HepG2 (cell line): ENCODE measurements around the gene UCP3. TPM values are rescaled to one million over a fixed set of nuclear protein-coding genes. Genes with fewer than 3 reads are reported as not detected.
A peak's percentile ranks its signal among the peaks of the same experiment; 100 is the strongest.

Experiments used
- AGO2 ChIP-seq: fragments of 200-400 bp; formaldehyde crosslinking; optimal IDR thresholded peaks from 2 replicates; pipeline ENCODE3; 2017; ENCODE audit warnings: mild to moderate bottlenecking, low read depth, low read length, moderate library complexity
- FOSL2 ChIP-seq: sonication (generic); formaldehyde crosslinking; IDR thresholded peaks from 2 replicates; pipeline ENCODE4 v1.4.0; 2020; ENCODE audit warnings: missing genetic modification reagents
- FOXA3 ChIP-seq: IDR thresholded peaks from 2 replicates; pipeline ENCODE4 v1.6.1; 2016; ENCODE audit warnings: missing genetic modification reagents, missing compliant biosample characterization
- GATAD2A ChIP-seq: IDR thresholded peaks from 2 replicates; pipeline ENCODE4 v1.6.1; 2016
- HOXA9 ChIP-seq: sonication (generic); formaldehyde crosslinking; IDR thresholded peaks from 2 replicates; pipeline ENCODE4 v1.8.1; 2022; ENCODE audit warnings: missing genetic modification reagents, mild to moderate bottlenecking, moderate library complexity, borderline replicate concordance
- MAFG ChIP-seq: sonication (generic); formaldehyde crosslinking; IDR thresholded peaks from 2 replicates; pipeline ENCODE4 v1.5.1; 2020; ENCODE audit warnings: mild to moderate bottlenecking, missing genetic modification reagents
- MEIS1 ChIP-seq: sonication (generic); formaldehyde crosslinking; IDR thresholded peaks from 2 replicates; pipeline ENCODE4 v1.9.0; 2021; ENCODE audit warnings: mild to moderate bottlenecking, missing genetic modification reagents, moderate library complexity, borderline replicate concordance
- MYPOP ChIP-seq: sonication (generic); formaldehyde crosslinking; IDR thresholded peaks from 2 replicates; pipeline ENCODE4 v1.8.1; 2023; ENCODE audit warnings: mild to moderate bottlenecking, moderate library complexity, missing genetic modification reagents
- NBN ChIP-seq: fragments of 450-650 bp; conservative IDR thresholded peaks from 2 replicates; pipeline ENCODE4 v1.6.1; 2017
- NFIB ChIP-seq: sonication (generic); formaldehyde crosslinking; IDR thresholded peaks from 2 replicates; pipeline ENCODE4 v1.9.0; 2021; ENCODE audit warnings: missing genetic modification reagents, mild to moderate bottlenecking, borderline replicate concordance
- PRMT3 ChIP-seq: sonication (generic); formaldehyde crosslinking; IDR thresholded peaks from 2 replicates; pipeline ENCODE4 v1.8.1; 2022; ENCODE audit warnings: low read depth, mild to moderate bottlenecking, moderate library complexity, missing genetic modification reagents, borderline replicate concordance
- RARG ChIP-seq: sonication (generic); formaldehyde crosslinking; IDR thresholded peaks from 2 replicates; pipeline ENCODE4 v1.4.0; 2020; ENCODE audit warnings: low read depth, mild to moderate bottlenecking, missing genetic modification reagents
- RERE ChIP-seq: IDR thresholded peaks from 2 replicates; pipeline ENCODE4 v1.6.1; 2016; ENCODE audit warnings: low read depth, missing genetic modification reagents, missing compliant biosample characterization
- REXO4 ChIP-seq: sonication (generic); formaldehyde crosslinking; IDR thresholded peaks from 2 replicates; pipeline ENCODE4 v1.8.0; 2022; ENCODE audit warnings: missing genetic modification reagents, mild to moderate bottlenecking, borderline replicate concordance
- SAP130 ChIP-seq: IDR thresholded peaks from 2 replicates; pipeline ENCODE4 v1.6.1; 2016; ENCODE audit warnings: low read depth
- SIN3B ChIP-seq: fragments of 150-350 bp; IDR thresholded peaks from 2 replicates; pipeline ENCODE4 v1.6.1; 2014; ENCODE audit warnings: low read length
- SRSF9 ChIP-seq: fragments of 200-400 bp; formaldehyde crosslinking; IDR thresholded peaks from 2 replicates; pipeline ENCODE4 v1.6.1; 2018; ENCODE audit warnings: borderline replicate concordance, mild to moderate bottlenecking, low read depth, low read length; ENCODE audit not compliant: insufficient read depth, poor library complexity, severe bottlenecking
- YEATS4 ChIP-seq: sonication (generic); formaldehyde crosslinking; IDR thresholded peaks from 2 replicates; pipeline ENCODE4 v1.4.0; 2020; ENCODE audit warnings: missing genetic modification reagents, borderline replicate concordance
- ZFP36 ChIP-seq: fragments of 150-350 bp; IDR thresholded peaks from 2 replicates; pipeline ENCODE4 v1.6.1; 2018; ENCODE audit warnings: borderline replicate concordance, low read length, low read depth; ENCODE audit not compliant: partially characterized antibody
- ZMYM4 ChIP-seq: sonication (generic); formaldehyde crosslinking; IDR thresholded peaks from 2 replicates; pipeline ENCODE4 v1.8.1; 2023; ENCODE audit warnings: mild to moderate bottlenecking, missing genetic modification reagents
- ZNF446 ChIP-seq: sonication (generic); formaldehyde crosslinking; IDR thresholded peaks from 2 replicates; pipeline ENCODE4 v1.5.0; 2020; ENCODE audit warnings: mild to moderate bottlenecking, missing genetic modification reagents
- ZNF616 ChIP-seq: sonication (generic); formaldehyde crosslinking; IDR thresholded peaks from 2 replicates; pipeline ENCODE4 v1.5.0; 2020; ENCODE audit warnings: low read depth, mild to moderate bottlenecking, missing genetic modification reagents
- ZNF709 ChIP-seq: sonication (generic); formaldehyde crosslinking; IDR thresholded peaks from 2 replicates; pipeline ENCODE4 v1.5.0; 2020; ENCODE audit warnings: mild to moderate bottlenecking, missing genetic modification reagents
- ZNF749 ChIP-seq: sonication (generic); formaldehyde crosslinking; IDR thresholded peaks from 2 replicates; pipeline ENCODE4 v1.8.0; 2022; ENCODE audit warnings: mild to moderate bottlenecking, missing genetic modification reagents, moderate library complexity, borderline replicate concordance
- ZSCAN30 ChIP-seq: sonication (generic); formaldehyde crosslinking; IDR thresholded peaks from 2 replicates; pipeline ENCODE4 v1.5.0; 2020; ENCODE audit warnings: mild to moderate bottlenecking, missing genetic modification reagents
- polyA plus RNA-seq, 8 experiments: library from polyadenylated mRNA; depleted of rRNA in 3 of 8; stranded (reverse) in 7 of 8; unstranded in 1 of 8; fragments of >200 nt; fragmentation: Illumina TruSeq in 4 of 8; extraction: Trizol in 4 of 8; gene quantifications; 2 replicates each; pipeline versions ENCODE4 v1.2.1 to v1.2.3, GENCODE V29; 2011 to 2016; ENCODE audit warnings: low read depth in 4 of 8, missing spikeins in 1 of 8, mixed read lengths in 1 of 8; ENCODE audit not compliant: insufficient read depth in 1 of 8
- total RNA-seq, 5 experiments: library from RNA; depleted of rRNA; stranded (reverse); fragments of >200 nt; fragmentation: Illumina TruSeq; extraction: Trizol; gene quantifications; 2 replicates each; pipeline ENCODE4 v1.2.3, GENCODE V29; 2016; ENCODE audit warnings: low read depth in 1 of 5

UCP3 gene
- total and polyA plus RNA-seq, 2 of the 13 experiments (the other 11 are each of a cell fraction or from before 2014, with no cell fraction given): 0.37 TPM; not detected in 1

GRCh38 chr11:74018331-74019005 lies 9.6 kb upstream of the UCP3 start (continued):
- TF ChIP-seq PRMT3 (CRISPR knock-in tag) (no peak), ZNF446 (no peak), FOXA3 (peak; percentile 96), RARG (no peak), MEIS1 (CRISPR knock-in tag) (peak; percentile 44; the same call in 1 of the 2 replicates), SAP130 (CRISPR knock-in tag) (peak; percentile 78), ZNF616 (CRISPR knock-in tag) (no peak), RERE (CRISPR knock-in tag) (no peak), MYPOP (CRISPR knock-in tag) (no peak), YEATS4 (CRISPR knock-in tag) (peak; percentile 77), ZNF749 (no peak), NFIB (CRISPR knock-in tag) (no peak), NBN (no peak), SRSF9 (no peak), HOXA9 (no peak), MAFG (CRISPR knock-in tag) (no peak), ZFP36 (no peak), SIN3B (no peak), ZSCAN30 (no peak), AGO2 (no peak), REXO4 (CRISPR knock-in tag) (no peak), GATAD2A (CRISPR knock-in tag) (peak; percentile 67), ZMYM4 (CRISPR knock-in tag) (peak; percentile 43; the same call in 1 of the 2 replicates), ZNF709 (CRISPR knock-in tag) (0 out of 2 replicates have a peak, but pooled peaks have one; percentile 52), FOSL2 (CRISPR knock-in tag) (peak; percentile 64; the same call in 1 of the 2 replicates)
